Vagina (tissue), 2 donors: ENCODE measurements around the gene TANGO2.

ENCODE experiments used
- POLR2AphosphoS5 ChIP-seq, 2 donors: sonication (generic); formaldehyde crosslinking; IDR thresholded peaks; one replicate each; pipeline ENCODE4 v1.9.0; 2017; ENCODE audit warnings: antibody characterized with exemption in 2 of 2, mild to moderate bottlenecking in 2 of 2, low read depth in 1 of 2; ENCODE audit not compliant: insufficient read depth in 1 of 2
- TF ChIP-seq, protein P1 (sequence below), 3 experiments: fragments of 450-650 bp in 2 of 3; fragments of 200-600 bp in 1 of 3; sonication (generic) in 1 of 3; IDR thresholded peaks; one replicate each; pipeline ENCODE4 v1.5.1; 2017 to 2019; ENCODE audit warnings: antibody characterized with exemption in 3 of 3, mild to moderate bottlenecking in 2 of 3, moderate library complexity in 2 of 3

GRCh38 chr22:20018001-20018400 is 2.9 kb upstream of the TANGO2 start:
- TF ChIP-seq, protein P1, sequence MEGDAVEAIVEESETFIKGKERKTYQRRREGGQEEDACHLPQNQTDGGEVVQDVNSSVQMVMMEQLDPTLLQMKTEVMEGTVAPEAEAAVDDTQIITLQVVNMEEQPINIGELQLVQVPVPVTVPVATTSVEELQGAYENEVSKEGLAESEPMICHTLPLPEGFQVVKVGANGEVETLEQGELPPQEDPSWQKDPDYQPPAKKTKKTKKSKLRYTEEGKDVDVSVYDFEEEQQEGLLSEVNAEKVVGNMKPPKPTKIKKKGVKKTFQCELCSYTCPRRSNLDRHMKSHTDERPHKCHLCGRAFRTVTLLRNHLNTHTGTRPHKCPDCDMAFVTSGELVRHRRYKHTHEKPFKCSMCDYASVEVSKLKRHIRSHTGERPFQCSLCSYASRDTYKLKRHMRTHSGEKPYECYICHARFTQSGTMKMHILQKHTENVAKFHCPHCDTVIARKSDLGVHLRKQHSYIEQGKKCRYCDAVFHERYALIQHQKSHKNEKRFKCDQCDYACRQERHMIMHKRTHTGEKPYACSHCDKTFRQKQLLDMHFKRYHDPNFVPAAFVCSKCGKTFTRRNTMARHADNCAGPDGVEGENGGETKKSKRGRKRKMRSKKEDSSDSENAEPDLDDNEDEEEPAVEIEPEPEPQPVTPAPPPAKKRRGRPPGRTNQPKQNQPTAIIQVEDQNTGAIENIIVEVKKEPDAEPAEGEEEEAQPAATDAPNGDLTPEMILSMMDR (IDR thresholded peaks at IDR 0.05): no peak
- TF ChIP-seq POLR2AphosphoS5 (IDR thresholded peaks at IDR 0.05; ENCODE audit: insufficient read depth in 1 of 2, low read depth in 1 of 2): no peak
